Islet precursor cell (in vitro differentiated cells): ENCODE data around the gene SPANXN3.
"Not testable (repeated sequence)": the region's sequence is repeated elsewhere in the genome, so short reads cannot be mapped to it uniquely, and the experiment has no call there.

Experiments
- DNase-seq: peaks from one replicate; pipeline ENCODE4 v3.0.0-alpha.2; 2018

SPANXN3 gene

DNA sequence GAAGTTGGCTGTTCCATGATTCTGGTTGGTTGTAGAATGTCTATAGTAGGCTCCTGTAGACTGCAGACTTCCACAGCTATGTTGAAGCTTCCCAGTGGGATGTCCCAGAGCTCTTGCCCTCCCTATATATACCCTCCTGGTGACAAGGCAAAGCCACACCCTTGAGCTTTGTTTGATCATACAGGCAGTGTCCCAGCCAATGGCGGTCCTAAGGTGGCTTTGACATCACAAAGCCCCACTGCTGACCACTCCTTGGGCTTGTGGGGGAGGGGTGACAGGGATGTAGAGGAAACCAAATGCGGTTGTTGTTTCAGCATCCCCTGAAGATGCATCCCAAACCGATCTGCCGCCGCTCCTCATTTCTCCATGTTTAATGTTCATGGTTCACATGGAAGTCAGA lies at the start of gene SPANXN3:
TSS of gene SPANXN3 (minus strand) at position 101 of the 400 bp plus-strand sequence. CDS start at position 17, 84 bp downstream.
- DNase-seq: not testable (repeated sequence)

- no peak for DNase-seq
Measured at GRCh38 chrX:143536176-143536575, 18.9 kb upstream of the SPANXN3 start.

DNA sequence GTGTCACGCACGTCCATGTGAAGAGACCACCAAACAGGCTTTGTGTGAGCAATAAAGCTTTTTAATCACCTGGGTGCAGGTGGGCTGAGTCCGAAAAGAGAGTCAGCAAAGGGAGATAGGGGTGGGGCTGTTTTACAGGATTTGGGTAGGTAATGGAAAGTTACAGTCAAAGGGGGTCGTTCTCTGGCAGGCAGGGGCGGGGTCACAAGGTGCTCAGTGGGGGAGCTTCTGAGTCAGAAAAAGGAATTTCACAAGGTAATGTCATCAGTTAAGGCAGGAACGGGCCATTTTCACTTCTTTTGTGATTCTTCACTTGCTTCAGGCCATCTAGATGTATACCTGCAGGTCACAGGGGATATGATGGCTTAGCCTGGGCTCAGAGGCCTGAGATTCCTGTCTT lies 15.1 kb downstream of the SPANXN3 start:
- not testable (repeated sequence) for DNase-seq

DNA sequence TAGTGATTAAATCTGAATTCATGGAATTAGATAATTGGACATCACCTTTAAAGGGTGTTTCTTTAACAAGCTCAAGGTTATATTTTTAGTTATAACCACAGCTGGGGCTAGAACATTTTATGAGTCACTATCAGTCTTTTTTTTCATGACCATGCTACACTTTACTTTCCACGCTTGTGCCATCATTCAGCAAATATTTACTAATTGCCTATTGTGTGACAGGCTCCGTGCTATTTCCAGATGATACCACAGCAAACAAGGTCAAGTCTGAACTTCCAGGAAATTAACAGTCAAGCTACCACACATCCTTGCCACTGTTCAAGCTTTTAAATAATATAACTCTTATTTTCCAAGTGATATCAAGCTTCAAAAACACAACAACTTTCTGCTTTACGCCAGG lies 16.5 kb downstream of the SPANXN3 start:
- no peak for DNase-seq

GRCh38 chrX:143486105-143486504 lies 31.2 kb downstream of the SPANXN3 start:
- DNase-seq: no peak

DNA sequence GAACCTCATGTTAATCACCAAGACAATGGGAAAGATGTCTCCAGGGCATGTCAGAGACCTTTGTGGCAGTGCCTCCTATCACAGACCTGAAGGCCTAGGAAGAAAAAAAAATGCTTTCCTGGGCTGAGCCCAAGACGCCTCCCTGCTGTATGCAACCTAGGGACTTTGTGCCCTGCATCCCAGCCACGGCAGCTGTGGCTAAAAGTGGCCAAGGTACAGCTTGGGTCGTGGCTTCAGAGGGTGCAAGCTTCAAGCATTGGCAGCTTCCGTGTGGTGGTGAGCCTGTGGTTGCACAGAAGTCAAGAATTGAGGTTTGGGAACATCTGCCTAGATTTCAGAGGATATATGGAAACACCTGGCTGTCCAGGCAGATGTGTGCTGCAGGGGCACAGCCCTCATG lies 40.5 kb downstream of the SPANXN3 start:
- DNase-seq: no peak

GRCh38 chrX:143472347-143472938 lies 44.8 kb downstream of the SPANXN3 start:
- no peak for DNase-seq

DNA sequence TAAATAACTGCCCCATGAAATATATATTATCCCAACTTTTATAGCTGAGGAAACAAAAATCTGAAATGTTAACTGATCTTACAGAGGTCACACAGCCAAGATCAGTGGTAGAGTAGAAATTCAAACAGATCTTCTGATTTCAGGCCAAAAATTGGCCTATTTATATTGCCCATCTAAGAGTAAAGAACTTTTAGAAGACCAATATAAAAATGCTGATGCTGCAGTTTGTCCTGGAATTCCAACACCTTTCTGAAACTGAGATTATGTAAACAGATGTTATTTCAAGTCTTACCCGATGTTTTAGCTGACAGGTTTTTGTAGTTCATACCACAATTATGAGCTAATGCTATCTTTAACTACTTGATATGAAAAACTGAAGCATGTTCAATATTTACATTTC lies 51.1 kb downstream of the SPANXN3 start:
- no peak for DNase-seq

- DNase-seq: no peak
Measured at GRCh38 chrX:143462696-143463095, 54.6 kb downstream of the SPANXN3 start.

DNA sequence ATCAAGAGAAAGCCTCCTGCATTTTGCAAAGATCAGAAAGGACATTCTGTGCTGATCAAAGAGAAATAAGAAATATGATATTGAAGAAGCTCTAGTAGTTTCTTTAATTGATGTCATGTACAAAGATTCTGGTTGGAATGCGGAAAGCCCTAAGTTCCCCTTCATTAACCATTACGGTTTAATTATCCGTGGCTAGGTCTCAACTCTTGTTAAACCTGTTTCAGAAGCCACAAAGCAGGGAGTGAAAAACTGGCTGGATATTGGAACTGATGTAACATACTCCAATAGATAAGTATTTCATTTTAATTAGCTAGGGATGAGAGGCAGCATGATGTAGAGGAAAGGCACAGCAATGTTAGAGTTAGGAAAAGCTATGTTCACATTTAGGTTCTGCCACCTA lies 55.7 kb downstream of the SPANXN3 start:
- DNase-seq: no peak
